RKO (cell line): ENCODE measurements around the gene HNRNPK.

Source experiments
- DNase-seq: peaks from one replicate; pipeline ENCODE4 v3.0.0-alpha.2; 2016; ENCODE audit warnings: low spot score

Gene HNRNPK

GRCh38 chr9:83932851-83933250 lies 47.2 kb downstream of the HNRNPK start:
- DNase-seq, result no peak

- DNase-seq, result no peak
Observed at GRCh38 chr9:83932011-83932410, 48.0 kb downstream of the HNRNPK start.

GRCh38 chr9:83930881-83931280 lies 49.1 kb downstream of the HNRNPK start:
- DNase-seq, result no peak

GRCh38 chr9:83927591-83927990 lies 52.4 kb downstream of the HNRNPK start:
- no peak for DNase-seq

GRCh38 chr9:83920927-83921707 lies 58.9 kb downstream of the HNRNPK start, which contains the start of gene KIF27:
KIF27 (minus strand) TSS chr9:83921432; CDS start chr9:83915591, 5,841 bp downstream.
- DNase-seq, result peak; percentile 97

- peak; percentile 73 for DNase-seq
Observed at GRCh38 chr9:83920469-83920926, 59.5 kb downstream of the HNRNPK start.

GRCh38 chr9:83919111-83919510 lies 60.9 kb downstream of the HNRNPK start:
- DNase-seq, result no peak
